A673 (cell line): Measurements from ENCODE around the gene GGT7.
A peak's percentile ranks its signal among the peaks of the same experiment; 100 is the strongest.

Source experiments
- EZH2 ChIP-seq: fragments of 200-600 bp; sonication (generic); IDR thresholded peaks from 2 replicates; pipeline ENCODE4 v1.6.1; 2017; ENCODE audit warnings: borderline replicate concordance, low read depth, mild to moderate bottlenecking, mixed read lengths, antibody characterized with exemption, low read length; ENCODE audit not compliant: poor library complexity, severe bottlenecking
- TF ChIP-seq, protein P1 (sequence below): fragments of 300-800, 200-600 bp; sonication (generic); conservative IDR thresholded peaks from 2 replicates; pipeline ENCODE4 v1.5.1; 2017; ENCODE audit warnings: low read depth, mild to moderate bottlenecking, antibody characterized with exemption, low read length, moderate library complexity, mixed read lengths

DNA sequence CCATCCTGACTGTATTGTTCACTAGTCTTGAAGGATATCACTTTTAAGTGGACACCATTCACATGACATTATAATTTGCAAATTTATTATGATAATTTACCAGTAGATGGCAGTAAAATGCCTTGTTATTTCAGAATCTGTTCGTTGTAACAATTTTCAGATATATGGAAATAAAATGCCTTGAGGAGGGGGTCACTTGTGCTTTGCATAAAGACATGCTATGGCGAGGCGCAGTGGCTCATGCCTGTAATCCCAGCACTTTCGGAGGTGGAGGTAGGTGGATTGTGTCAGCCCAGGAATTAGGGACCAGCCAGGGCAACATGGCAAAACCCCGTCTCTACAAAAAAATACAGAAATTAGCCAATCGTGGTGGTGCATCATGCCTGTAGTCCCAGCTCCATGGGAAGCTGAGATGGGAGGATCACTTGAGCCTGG is 38.2 kb downstream of the GGT7 start:
- TF ChIP-seq, protein P1, sequence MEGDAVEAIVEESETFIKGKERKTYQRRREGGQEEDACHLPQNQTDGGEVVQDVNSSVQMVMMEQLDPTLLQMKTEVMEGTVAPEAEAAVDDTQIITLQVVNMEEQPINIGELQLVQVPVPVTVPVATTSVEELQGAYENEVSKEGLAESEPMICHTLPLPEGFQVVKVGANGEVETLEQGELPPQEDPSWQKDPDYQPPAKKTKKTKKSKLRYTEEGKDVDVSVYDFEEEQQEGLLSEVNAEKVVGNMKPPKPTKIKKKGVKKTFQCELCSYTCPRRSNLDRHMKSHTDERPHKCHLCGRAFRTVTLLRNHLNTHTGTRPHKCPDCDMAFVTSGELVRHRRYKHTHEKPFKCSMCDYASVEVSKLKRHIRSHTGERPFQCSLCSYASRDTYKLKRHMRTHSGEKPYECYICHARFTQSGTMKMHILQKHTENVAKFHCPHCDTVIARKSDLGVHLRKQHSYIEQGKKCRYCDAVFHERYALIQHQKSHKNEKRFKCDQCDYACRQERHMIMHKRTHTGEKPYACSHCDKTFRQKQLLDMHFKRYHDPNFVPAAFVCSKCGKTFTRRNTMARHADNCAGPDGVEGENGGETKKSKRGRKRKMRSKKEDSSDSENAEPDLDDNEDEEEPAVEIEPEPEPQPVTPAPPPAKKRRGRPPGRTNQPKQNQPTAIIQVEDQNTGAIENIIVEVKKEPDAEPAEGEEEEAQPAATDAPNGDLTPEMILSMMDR, result peak; percentile 54
- TF ChIP-seq EZH2, result no peak
